ENCODE data around the gene GP9.
"Not testable (repeated sequence)": the region's sequence is repeated elsewhere in the genome, so short reads cannot be mapped to it uniquely, and the experiment has no call there.

The GP9 gene

GRCh38 chr3:129065016-129065719 is 4.6 kb downstream of the GP9 start:
- DNase-seq (ENCODE audit: low read depth, low spot score) = no peak
- H3K4me3 ChIP-seq (ENCODE audit: low read length) = no peak overlapping the region

- no peak for DNase-seq (ENCODE audit: low read depth, low spot score)
- H3K4me3 ChIP-seq (ENCODE audit: low read length) = no peak overlapping the region
These were observed 5.1 kb downstream of the GP9 start for GRCh38 chr3:129065720-129066073.

GRCh38 chr3:129067719-129068118 is 7.1 kb downstream of the GP9 start:
- H3K4me3 ChIP-seq (ENCODE audit: low read length); DNase-seq (ENCODE audit: low read depth, low spot score): not testable (repeated sequence)

GRCh38 chr3:129068291-129068886 is 7.8 kb downstream of the GP9 start:
- H3K4me3 ChIP-seq (ENCODE audit: low read length) = no peak overlapping the region
- no peak for DNase-seq (ENCODE audit: low read depth, low spot score)

GRCh38 chr3:129069313-129070085 is 8.9 kb downstream of the GP9 start:
- not testable (repeated sequence) for H3K4me3 ChIP-seq (ENCODE audit: low read length); DNase-seq (ENCODE audit: low read depth, low spot score)

GRCh38 chr3:129070086-129070885 is 9.7 kb downstream of the GP9 start:
- DNase-seq (ENCODE audit: low read depth, low spot score) = no peak
- no peak overlapping the region for H3K4me3 ChIP-seq (ENCODE audit: low read length)

GRCh38 chr3:129077222-129077621 is 16.6 kb downstream of the GP9 start:
- no peak overlapping the region for H3K4me3 ChIP-seq (ENCODE audit: low read length)
- no peak for DNase-seq (ENCODE audit: low read depth, low spot score)

- H3K4me3 ChIP-seq (ENCODE audit: low read length) = no peak overlapping the region
- no peak for DNase-seq (ENCODE audit: low read depth, low spot score)
These were observed 17.9 kb downstream of the GP9 start for GRCh38 chr3:129078510-129078909.

- no peak for DNase-seq (ENCODE audit: low read depth, low spot score)
- H3K4me3 ChIP-seq (ENCODE audit: low read length) = no peak overlapping the region
These were observed 20.9 kb downstream of the GP9 start for GRCh38 chr3:129081503-129081902.

GRCh38 chr3:129082026-129082425 is 21.4 kb downstream of the GP9 start:
- no peak for DNase-seq (ENCODE audit: low read depth, low spot score)
- no peak overlapping the region for H3K4me3 ChIP-seq (ENCODE audit: low read length)

GRCh38 chr3:129084501-129084900 is 23.9 kb downstream of the GP9 start:
- H3K4me3 ChIP-seq (ENCODE audit: low read length) = no peak overlapping the region
- DNase-seq (ENCODE audit: low read depth, low spot score) = no peak

- no peak overlapping the region for H3K4me3 ChIP-seq (ENCODE audit: low read length)
- DNase-seq (ENCODE audit: low read depth, low spot score) = no peak
These were observed 24.7 kb downstream of the GP9 start for GRCh38 chr3:129085165-129085715.

GRCh38 chr3:129085818-129086217 is 25.2 kb downstream of the GP9 start:
- DNase-seq (ENCODE audit: low read depth, low spot score) = no peak
- no peak overlapping the region for H3K4me3 ChIP-seq (ENCODE audit: low read length)

- no peak overlapping the region for H3K4me3 ChIP-seq (ENCODE audit: low read length)
- no peak for DNase-seq (ENCODE audit: low read depth, low spot score)
These were observed 26.6 kb downstream of the GP9 start for GRCh38 chr3:129087138-129087702.

GRCh38 chr3:129087904-129088303 is 27.3 kb downstream of the GP9 start:
- not testable (repeated sequence) for H3K4me3 ChIP-seq (ENCODE audit: low read length); DNase-seq (ENCODE audit: low read depth, low spot score)

- not testable (repeated sequence) for DNase-seq (ENCODE audit: low read depth, low spot score); H3K4me3 ChIP-seq (ENCODE audit: low read length)
These were observed 27.7 kb downstream of the GP9 start for GRCh38 chr3:129088312-129088711.

GRCh38 chr3:129095285-129095684 is 34.7 kb downstream of the GP9 start:
- H3K4me3 ChIP-seq (ENCODE audit: low read length) = no peak overlapping the region
- no peak for DNase-seq (ENCODE audit: low read depth, low spot score)

- DNase-seq (ENCODE audit: low read depth, low spot score) = no peak
- H3K4me3 ChIP-seq (ENCODE audit: low read length) = no peak overlapping the region
These were observed 39.7 kb downstream of the GP9 start for GRCh38 chr3:129100274-129100673.

All from Jurkat, Clone E6-1 (cell line).